ENCODE measurements around the gene CNBD2. TPM values are rescaled to one million over a fixed set of nuclear protein-coding genes. Genes with fewer than 3 reads are reported as not detected.

Gene CNBD2
- total and polyA plus RNA-seq, 2 donors from 2014 or later: 7.4 to 11.4 TPM

GRCh38 chr20:36004045-36004444 lies 35.7 kb downstream of the CNBD2 start:
- H3K9ac ChIP-seq (ENCODE audit: low read length in 3 of 3): no peak overlapping the region
- H3K4me1 ChIP-seq (ENCODE audit: control insufficient read depth in 2 of 3, insufficient read depth in 2 of 3, low read depth in 1 of 3, low read length in 3 of 3): no peaks in the 10 kb centered on the region
- H3K36me3 ChIP-seq (ENCODE audit: control insufficient read depth in 2 of 3, insufficient read depth in 3 of 3, low read length in 3 of 3): no peaks in the 10 kb centered on the region
- FAIRE-seq (no peak), DNase-seq (no peak)
- H3K9me3 ChIP-seq (ENCODE audit: control insufficient read depth in 2 of 3, insufficient read depth in 1 of 3, low read length in 3 of 3): no peaks in the 10 kb centered on the region
- H3K4me3 ChIP-seq (ENCODE audit: low read length in 3 of 3): no peak overlapping the region
- no peak for TF ChIP-seq CTCF (IDR thresholded peaks at IDR 0.05; ENCODE audit: borderline replicate concordance, extremely low read depth, insufficient read depth)
- no peak overlapping the region for H3K27ac ChIP-seq (ENCODE audit: low read depth in 2 of 2, low read length in 2 of 2)
- intact Hi-C loops (cut with DNase I): no loop called here
- H3K27me3 ChIP-seq (ENCODE audit: control insufficient read depth, insufficient read depth, low read length): no peaks in the 10 kb centered on the region

GRCh38 chr20:36008461-36009035 lies 40.2 kb downstream of the CNBD2 start:
- H3K4me1 ChIP-seq (ENCODE audit: control insufficient read depth in 2 of 3, insufficient read depth in 2 of 3, low read depth in 1 of 3, low read length in 3 of 3): no peaks in the 10 kb centered on the region
- DNase-seq (no peak), FAIRE-seq (no peak)
- H3K9ac ChIP-seq (ENCODE audit: low read length in 3 of 3): no peak overlapping the region
- H3K36me3 ChIP-seq (ENCODE audit: control insufficient read depth in 2 of 3, insufficient read depth in 3 of 3, low read length in 3 of 3): no peaks in the 10 kb centered on the region
- no peak for TF ChIP-seq CTCF (IDR thresholded peaks at IDR 0.05; ENCODE audit: borderline replicate concordance, extremely low read depth, insufficient read depth)
- H3K27ac ChIP-seq (ENCODE audit: low read depth in 2 of 2, low read length in 2 of 2): no peak overlapping the region
- H3K27me3 ChIP-seq (ENCODE audit: control insufficient read depth, insufficient read depth, low read length): no peaks in the 10 kb centered on the region
- intact Hi-C loops (cut with DNase I): no loop called here
- H3K9me3 ChIP-seq (ENCODE audit: control insufficient read depth in 2 of 3, insufficient read depth in 1 of 3, low read length in 3 of 3): no peaks in the 10 kb centered on the region
- H3K4me3 ChIP-seq (ENCODE audit: low read length in 3 of 3): no peak overlapping the region

GRCh38 chr20:36010076-36010475 lies 41.7 kb downstream of the CNBD2 start:
- no peak for TF ChIP-seq CTCF (IDR thresholded peaks at IDR 0.05; ENCODE audit: borderline replicate concordance, extremely low read depth, insufficient read depth)
- H3K27ac ChIP-seq (ENCODE audit: low read depth in 2 of 2, low read length in 2 of 2): no peak overlapping the region
- H3K36me3 ChIP-seq (ENCODE audit: control insufficient read depth in 2 of 3, insufficient read depth in 3 of 3, low read length in 3 of 3): no peaks in the 10 kb centered on the region
- FAIRE-seq: no peak
- no peaks in the 10 kb centered on the region for H3K27me3 ChIP-seq (ENCODE audit: control insufficient read depth, insufficient read depth, low read length)
- no peaks in the 10 kb centered on the region for H3K9me3 ChIP-seq (ENCODE audit: control insufficient read depth in 2 of 3, insufficient read depth in 1 of 3, low read length in 3 of 3)
- H3K4me3 ChIP-seq (ENCODE audit: low read length in 3 of 3): no peak overlapping the region
- intact Hi-C loops (cut with DNase I): no loop called here
- H3K9ac ChIP-seq (ENCODE audit: low read length in 3 of 3): no peak overlapping the region
- no peak for DNase-seq
- no peaks in the 10 kb centered on the region for H3K4me1 ChIP-seq (ENCODE audit: control insufficient read depth in 2 of 3, insufficient read depth in 2 of 3, low read depth in 1 of 3, low read length in 3 of 3)

- intact Hi-C loops (cut with DNase I): no loop called here
- Histone ChIP-seq H3K9ac (ENCODE audit: low read length in 3 of 3) (no peak overlapping the region), H3K27ac (ENCODE audit: low read depth in 2 of 2, low read length in 2 of 2) (no peak overlapping the region), H3K4me1 (ENCODE audit: control insufficient read depth in 2 of 3, insufficient read depth in 2 of 3, low read depth in 1 of 3, low read length in 3 of 3) (no peaks in the 10 kb centered on the region), H3K36me3 (ENCODE audit: control insufficient read depth in 2 of 3, insufficient read depth in 3 of 3, low read length in 3 of 3) (no peaks in the 10 kb centered on the region), H3K27me3 (ENCODE audit: control insufficient read depth, insufficient read depth, low read length) (no peaks in the 10 kb centered on the region), H3K9me3 (ENCODE audit: control insufficient read depth in 2 of 3, insufficient read depth in 1 of 3, low read length in 3 of 3) (no peaks in the 10 kb centered on the region), H3K4me3 (ENCODE audit: low read length in 3 of 3) (no peak overlapping the region)
- TF ChIP-seq CTCF (IDR thresholded peaks at IDR 0.05; ENCODE audit: borderline replicate concordance, extremely low read depth, insufficient read depth): no peak
- FAIRE-seq: no peak
- DNase-seq: no peak
Measured at GRCh38 chr20:36010825-36011224, 42.4 kb downstream of the CNBD2 start.
